ENCODE results near the gene DNASE2. TPM values are rescaled to one million over a fixed set of nuclear protein-coding genes. Genes with fewer than 3 reads are reported as not detected.

The DNASE2 gene
- total RNA-seq, 1 donor from 2014 or later = 61.0 TPM

DNA sequence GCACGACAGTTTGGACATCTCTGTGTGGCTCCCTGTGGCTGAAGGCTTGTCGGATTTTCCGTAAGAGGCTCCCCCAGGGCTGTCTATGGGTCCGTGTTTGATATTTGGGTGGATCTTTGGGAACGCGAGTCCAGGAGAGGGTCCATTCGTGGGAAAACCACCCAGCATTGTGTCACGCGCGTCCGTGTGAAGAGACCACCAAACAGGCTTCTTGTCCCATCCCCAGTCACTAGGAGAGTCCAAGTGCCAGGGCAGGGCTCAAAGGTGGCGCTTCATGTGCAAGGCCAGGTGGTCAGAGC, 3.3 kb upstream of the DNASE2 start:
- H3K4me3 ChIP-seq = peak overlapping the region; percentile 44
- no peaks in the 10 kb centered on the region for H3K36me3 ChIP-seq
- no peak overlapping the region for H3K27ac ChIP-seq
- TF ChIP-seq, protein P1, sequence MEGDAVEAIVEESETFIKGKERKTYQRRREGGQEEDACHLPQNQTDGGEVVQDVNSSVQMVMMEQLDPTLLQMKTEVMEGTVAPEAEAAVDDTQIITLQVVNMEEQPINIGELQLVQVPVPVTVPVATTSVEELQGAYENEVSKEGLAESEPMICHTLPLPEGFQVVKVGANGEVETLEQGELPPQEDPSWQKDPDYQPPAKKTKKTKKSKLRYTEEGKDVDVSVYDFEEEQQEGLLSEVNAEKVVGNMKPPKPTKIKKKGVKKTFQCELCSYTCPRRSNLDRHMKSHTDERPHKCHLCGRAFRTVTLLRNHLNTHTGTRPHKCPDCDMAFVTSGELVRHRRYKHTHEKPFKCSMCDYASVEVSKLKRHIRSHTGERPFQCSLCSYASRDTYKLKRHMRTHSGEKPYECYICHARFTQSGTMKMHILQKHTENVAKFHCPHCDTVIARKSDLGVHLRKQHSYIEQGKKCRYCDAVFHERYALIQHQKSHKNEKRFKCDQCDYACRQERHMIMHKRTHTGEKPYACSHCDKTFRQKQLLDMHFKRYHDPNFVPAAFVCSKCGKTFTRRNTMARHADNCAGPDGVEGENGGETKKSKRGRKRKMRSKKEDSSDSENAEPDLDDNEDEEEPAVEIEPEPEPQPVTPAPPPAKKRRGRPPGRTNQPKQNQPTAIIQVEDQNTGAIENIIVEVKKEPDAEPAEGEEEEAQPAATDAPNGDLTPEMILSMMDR (IDR thresholded peaks at IDR 0.05) = no peak
- intact Hi-C loops (cut with DNase I) = no loop called here
- no peaks in the 10 kb centered on the region for H3K9me3 ChIP-seq
- DNase-seq = no peak
- peaks cover 17% of the 10 kb centered on the region for H3K4me1 ChIP-seq
- peaks cover 12% of the 10 kb centered on the region for H3K27me3 ChIP-seq
- no peak for ATAC-seq

DNA sequence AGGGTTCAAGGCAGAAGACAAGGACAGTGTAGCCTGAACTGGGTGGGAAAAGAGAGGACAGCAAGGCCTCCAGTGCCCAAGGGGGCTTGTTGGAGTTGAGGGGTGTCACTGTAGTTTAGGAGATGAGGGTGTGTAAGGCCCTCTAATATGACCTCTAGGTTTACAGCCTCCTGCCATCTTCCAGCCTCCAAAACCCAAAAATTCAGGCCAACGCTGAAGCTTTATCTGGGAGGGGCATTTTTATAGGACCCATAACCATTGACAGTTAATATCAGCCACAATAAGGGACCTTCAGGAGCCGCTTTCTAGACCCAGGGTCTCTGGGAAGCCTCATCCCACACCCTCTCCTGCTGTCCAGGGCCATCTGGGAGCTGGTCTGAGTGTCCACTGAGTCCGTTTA, 3.0 kb upstream of the DNASE2 start:
- no peak overlapping the region for H3K27ac ChIP-seq
- H3K4me1 ChIP-seq = peaks cover 17% of the 10 kb centered on the region
- DNase-seq (no peak), ATAC-seq (no peak)
- TF ChIP-seq, protein P1 (IDR thresholded peaks at IDR 0.05) = no peak
- H3K36me3 ChIP-seq = no peaks in the 10 kb centered on the region
- H3K4me3 ChIP-seq = no peak overlapping the region
- intact Hi-C loops (cut with DNase I) = no loop called here
- H3K27me3 ChIP-seq = peaks cover 12% of the 10 kb centered on the region
- H3K9me3 ChIP-seq = no peaks in the 10 kb centered on the region

DNA sequence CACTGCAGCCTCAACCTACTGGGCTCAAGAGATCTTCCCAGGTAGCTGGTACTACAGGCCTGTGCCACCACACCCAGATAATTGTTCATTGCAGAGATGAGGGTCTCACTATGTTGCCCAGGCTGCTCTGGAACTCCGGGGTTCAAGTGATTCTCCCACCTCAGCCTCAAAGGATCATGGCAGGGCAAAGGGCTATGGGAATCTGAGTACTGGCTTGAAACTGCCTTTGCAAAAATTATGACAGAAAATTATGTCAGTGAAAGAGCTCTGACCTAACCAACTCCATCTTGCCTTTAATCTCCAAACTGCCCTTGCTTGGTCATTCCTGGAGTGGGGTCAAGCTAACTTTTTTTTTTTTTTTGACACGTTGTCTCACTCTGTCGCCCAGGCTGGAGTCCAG, 1.3 kb upstream of the DNASE2 start:
- Histone ChIP-seq H3K9me3 (no peaks in the 10 kb centered on the region), H3K27ac (no peak overlapping the region), H3K4me1 (peaks cover 17% of the 10 kb centered on the region), H3K36me3 (peaks cover 11% of the 10 kb centered on the region), H3K4me3 (no peak overlapping the region), H3K27me3 (peaks cover 12% of the 10 kb centered on the region)
- DNase-seq = no peak
- ATAC-seq = no peak
- intact Hi-C loops (cut with DNase I) = no loop called here
- TF ChIP-seq, protein P1 (IDR thresholded peaks at IDR 0.05) = no peak

DNA sequence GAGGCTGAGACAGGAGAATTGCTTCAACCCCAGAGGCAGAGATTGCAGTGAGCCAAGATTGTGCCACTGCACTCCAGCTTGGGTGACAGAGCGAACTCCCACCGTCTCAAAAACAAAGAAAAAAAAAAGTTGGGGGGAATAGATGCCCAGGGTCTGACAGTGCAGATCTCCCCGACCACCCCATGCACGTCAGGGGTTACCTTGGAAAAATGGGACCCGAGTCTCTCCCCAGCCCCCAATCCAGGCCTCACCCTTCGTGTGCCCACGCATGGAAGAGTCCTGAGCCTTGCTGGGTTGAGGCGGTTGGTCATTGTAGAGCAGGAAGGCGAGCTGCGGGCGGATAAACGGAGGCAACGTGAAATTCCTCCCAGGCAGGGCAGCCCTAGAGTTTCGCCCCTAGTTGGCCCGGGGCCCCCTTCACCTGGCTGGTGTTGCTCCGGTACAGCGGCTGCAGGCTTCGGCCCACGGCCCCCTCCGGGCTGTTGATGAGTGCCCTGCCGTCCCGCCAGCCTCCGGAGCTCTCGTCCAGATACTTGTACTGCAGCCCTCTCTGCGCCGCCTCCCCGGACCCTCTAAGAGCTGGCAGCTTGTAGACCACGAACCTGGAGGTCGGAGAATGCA, 588 bp downstream of the DNASE2 start:
- peak; percentile 78 for DNase-seq
- Histone ChIP-seq H3K27me3 (peaks cover 12% of the 10 kb centered on the region), H3K4me3 (peak overlapping the region; percentile 84), H3K4me1 (peaks cover 13% of the 10 kb centered on the region), H3K36me3 (peaks cover 22% of the 10 kb centered on the region), H3K9me3 (no peaks in the 10 kb centered on the region), H3K27ac (peak overlapping the region; percentile 87)
- intact Hi-C loops (cut with DNase I) = no loop called here
- TF ChIP-seq, protein P1 (IDR thresholded peaks at IDR 0.05) = no peak
- ATAC-seq = peak; percentile 8

- Histone ChIP-seq H3K9me3 (no peaks in the 10 kb centered on the region), H3K4me3 (no peak overlapping the region), H3K27ac (no peak overlapping the region), H3K4me1 (no peaks in the 10 kb centered on the region), H3K36me3 (peaks cover 22% of the 10 kb centered on the region), H3K27me3 (no peaks in the 10 kb centered on the region)
- no peak for ATAC-seq
- DNase-seq = no peak
- TF ChIP-seq, protein P1 (IDR thresholded peaks at IDR 0.05) = no peak
- intact Hi-C loops (cut with DNase I) = no loop called here
These were observed 6.2 kb downstream of the DNASE2 start for GRCh38 chr19:12875086-12875485.

Data from upper lobe of right lung (tissue), 1 donor.